ENCODE results near the gene SBK1.

- TF ChIP-seq EZH2 (IDR thresholded peaks at IDR 0.05; ENCODE audit: borderline replicate concordance) (no peak), CTCF (IDR thresholded peaks at IDR 0.05; ENCODE audit: poor library complexity) (no peak)
These were observed 11.2 kb upstream of the SBK1 start for GRCh38 chr16:28280881-28281836.
